ENCODE data around the gene RACK1.

Gene RACK1

DNA sequence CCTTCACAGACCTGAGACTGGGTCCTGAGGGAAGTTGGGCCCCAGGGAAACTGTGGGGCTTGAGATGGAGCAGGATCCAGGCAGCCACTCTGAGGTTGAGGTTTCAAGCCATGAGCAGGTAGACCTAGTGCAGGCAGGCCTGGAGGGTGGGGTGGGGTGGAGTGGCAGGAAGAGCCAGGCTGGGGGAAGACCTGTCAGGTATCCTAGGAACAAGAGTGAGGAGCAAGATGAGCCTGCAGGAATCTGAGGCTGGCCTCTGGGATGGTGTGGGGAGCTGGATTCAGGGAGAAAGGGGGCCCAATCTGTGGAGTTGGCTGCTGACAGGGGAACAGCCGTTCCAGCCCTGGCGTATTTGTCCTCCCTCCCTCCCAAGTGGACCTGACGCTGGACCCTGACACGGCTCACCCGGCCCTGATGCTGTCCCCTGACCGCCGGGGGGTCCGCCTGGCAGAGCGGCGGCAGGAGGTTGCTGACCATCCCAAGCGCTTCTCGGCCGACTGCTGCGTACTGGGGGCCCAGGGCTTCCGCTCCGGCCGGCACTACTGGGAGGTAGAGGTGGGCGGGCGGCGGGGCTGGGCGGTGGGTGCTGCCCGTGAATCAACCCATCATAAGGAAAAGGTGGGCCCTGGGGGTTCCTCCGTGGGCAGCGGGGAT, 9.8 kb downstream of the RACK1 start:
- DNase-seq (ENCODE audit: low read depth): no peak

DNA sequence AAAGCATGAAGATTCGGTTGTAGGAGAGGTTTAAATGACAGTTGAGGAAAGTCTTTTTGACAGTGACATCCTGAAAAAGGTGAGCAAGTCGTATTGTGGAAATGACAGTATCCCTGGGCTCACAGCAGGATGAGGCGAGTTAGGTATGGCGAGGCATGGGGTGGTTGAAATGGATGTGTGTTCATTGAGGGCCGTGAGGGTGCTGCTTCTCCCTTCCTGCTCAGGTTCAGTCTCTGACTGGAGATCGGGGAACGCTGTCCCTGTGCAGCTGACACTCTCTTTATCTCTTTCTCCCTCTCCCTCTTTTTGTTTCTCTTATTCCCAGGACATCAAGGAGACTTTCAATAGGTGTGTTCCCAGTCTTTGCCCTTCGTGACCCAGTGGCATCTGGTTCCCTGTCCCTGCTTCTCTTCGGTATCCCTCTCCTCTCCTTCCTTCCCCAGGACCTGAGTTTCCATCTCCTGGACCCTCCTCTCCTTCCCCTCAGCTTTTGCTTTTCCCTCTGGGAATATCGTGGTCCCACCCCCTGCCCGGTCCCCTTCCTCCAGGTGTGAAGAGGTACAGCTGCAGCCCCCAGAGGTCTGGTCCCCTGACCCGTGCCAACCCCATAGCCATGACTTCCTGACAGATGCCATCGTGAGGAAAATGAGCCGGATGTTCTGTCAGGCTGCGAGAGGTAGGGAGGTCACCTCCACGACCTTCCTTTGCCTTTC, 10.5 kb downstream of the RACK1 start:
- no peak for DNase-seq (ENCODE audit: low read depth)

DNA sequence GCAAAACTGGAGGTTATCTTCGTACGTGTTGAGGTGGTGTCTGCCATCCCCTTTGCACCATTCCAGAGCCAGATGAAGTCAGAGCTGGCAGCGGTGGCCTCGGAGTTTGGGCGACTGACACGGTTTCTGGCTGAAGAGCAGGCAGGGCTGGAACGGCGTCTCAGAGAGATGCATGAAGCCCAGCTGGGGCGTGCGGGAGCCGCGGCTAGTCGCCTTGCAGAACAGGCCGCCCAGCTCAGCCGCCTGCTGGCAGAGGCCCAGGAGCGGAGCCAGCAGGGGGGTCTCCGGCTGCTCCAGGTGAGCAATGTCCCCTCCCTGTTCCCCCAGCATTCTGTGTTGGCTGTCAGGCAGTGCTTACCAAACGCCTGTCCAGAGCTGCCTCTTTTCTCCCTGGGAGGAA, 11.1 kb downstream of the RACK1 start:
- DNase-seq (ENCODE audit: low read depth): no peak

DNA sequence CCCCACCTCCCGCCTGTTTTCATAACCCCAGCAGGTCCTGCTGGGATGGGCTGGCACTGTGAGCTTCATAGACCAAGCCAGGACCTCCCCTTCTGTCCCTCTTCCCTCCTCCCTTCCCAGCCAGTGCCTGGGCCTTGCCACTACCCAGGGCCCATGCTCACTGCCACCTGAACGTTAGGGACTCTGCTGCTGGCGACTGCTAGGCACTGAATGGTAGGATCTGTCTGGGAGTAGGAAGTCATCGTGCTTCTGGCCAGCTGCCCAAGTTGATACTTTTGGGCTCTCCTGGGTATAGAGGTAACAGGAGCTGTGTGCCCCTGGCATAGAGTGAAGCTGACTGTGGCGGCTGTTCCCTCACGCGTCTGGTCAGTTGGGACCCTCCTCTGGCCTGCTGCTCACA, 12.3 kb downstream of the RACK1 start:
- no peak for DNase-seq (ENCODE audit: low read depth)

DNA sequence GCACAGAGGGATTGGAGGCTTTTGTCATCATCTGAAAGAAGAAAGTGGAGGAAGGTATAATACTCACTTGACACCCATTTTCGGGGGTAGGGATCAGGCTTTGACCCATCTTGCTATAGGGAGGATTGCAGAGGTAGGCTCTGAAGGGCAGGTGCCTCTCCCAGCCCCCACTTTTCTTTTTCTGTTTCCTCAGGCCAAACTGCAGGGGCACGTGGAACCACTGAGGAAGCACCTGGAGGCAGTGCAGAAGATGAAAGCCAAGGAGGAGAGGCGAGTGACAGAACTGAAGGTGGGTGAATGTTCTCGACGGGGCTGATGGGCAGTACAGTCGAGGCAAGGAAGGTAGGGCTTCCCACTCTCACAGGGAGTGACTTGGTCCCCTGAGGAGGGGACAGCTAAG, 13.2 kb downstream of the RACK1 start:
- DNase-seq (ENCODE audit: low read depth): no peak

DNA sequence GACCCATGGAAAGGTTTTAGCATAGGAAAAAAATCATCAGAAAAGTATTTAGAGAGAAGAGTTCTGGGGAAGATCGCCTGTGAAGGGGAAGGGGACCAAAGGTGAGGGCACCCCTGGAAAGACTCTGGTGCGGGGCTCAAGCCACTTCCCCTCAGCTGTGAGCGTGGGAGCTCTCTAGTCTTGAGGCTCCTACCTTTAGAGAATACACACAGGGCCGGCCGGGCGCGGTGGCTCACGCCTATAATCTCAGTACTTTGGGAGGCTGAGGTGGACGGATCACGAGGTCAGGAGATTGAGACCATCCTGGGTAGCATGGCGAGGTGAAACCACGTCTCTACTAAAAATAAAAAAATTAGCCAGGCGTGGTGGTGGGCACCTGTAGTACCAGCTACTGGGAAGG, 13.7 kb downstream of the RACK1 start:
- DNase-seq (ENCODE audit: low read depth): no peak

DNA sequence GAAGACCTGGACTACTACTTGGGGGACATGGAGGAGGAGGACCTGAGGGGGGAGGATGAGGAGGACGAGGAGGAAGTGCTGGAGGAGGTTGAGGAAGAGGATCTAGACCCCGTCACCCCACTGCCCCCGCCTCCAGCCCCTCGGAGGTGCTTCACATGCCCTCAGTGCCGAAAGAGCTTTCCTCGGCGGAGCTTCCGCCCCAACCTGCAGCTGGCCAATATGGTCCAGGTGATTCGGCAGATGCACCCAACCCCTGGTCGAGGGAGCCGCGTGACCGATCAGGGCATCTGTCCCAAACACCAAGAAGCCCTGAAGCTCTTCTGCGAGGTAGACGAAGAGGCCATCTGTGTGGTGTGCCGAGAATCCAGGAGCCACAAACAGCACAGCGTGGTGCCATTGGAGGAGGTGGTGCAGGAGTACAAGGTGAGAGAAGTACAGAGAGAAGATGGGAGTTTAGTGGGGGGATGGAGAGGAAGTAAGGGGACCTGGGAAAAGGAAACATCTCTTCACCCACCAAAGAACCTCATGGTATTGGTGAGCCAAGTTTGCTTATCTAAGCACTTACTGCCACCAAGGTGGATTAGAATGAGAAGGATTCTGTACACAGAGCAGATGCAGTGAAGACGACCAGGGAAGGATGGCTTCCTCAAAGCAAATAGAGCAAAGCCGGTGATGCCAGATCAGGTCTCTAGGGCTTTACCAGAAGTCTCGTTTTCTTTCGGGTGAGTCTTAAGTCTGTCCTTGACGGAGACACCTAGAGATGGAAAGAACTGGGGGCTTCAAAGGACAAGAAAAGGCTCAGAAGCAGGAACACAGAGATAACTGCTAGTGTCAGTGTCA, 19.1 kb downstream of the RACK1 start:
- no peak for DNase-seq (ENCODE audit: low read depth)

DNA sequence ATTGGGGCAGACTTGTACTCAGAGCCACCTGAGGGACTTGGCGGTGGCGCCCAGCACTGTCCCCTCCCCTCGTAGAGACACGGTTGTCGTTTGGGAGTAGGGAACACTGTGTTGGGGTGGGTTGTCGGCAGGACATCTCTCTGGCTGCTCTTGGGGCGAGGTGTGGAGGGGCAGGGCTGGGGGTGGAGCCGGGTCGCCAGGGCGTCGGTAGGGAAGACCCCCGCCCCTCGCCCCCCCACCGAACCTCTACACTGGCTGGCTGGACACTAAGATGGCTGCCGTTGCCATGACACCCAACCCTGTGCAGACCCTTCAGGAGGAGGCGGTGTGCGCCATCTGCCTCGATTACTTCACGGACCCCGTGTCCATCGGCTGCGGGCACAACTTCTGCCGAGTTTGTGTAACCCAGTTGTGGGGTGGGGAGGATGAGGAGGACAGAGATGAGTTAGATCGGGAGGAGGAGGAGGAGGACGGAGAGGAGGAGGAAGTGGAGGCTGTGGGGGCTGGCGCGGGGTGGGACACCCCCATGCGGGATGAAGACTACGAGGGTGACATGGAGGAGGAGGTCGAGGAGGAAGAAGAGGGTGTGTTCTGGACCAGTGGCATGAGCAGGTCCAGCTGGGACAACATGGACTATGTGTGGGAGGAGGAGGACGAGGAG, 19.8 kb downstream of the RACK1 start:
- no peak for DNase-seq (ENCODE audit: low read depth)

DNA sequence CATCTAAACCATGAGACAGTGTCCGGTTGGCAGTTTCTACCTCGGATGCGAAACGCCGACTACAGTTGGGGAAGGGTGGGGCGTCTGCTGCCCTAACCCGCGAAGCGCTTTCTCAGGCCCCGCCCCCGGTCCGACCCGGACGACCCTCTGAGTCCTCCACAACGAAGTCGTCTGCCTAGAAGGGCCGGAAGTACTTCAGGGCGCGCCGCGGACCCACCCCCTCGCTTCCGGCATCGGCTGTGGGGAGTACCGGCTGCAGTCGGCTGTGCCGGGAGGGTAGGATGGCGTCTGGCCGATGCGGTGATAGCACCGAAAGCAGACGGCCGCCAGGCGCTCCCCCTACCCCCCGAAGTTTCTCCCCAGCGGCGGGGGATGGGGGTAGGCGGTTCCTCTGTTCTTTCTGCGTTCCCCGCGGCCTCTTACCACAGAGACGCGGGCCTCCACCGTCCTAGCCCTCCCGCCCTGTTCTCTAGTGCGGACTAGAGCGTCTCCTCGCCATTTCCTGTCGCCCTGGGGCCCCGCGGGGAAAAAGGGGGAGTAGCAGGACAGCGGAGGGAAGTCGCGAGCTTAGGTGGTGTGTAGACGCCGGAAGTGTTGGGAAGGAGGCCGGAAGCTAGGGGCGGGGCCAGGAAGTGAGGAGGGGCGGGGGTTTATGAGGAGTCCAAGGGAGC, 20.5 kb downstream of the RACK1 start, which contains the start of gene TRIM41:
Gene TRIM41 (plus strand): TSS at position 224 of the 671 bp plus-strand sequence. CDS start 719 bp downstream, outside the sequence.
- DNase-seq (ENCODE audit: low read depth): peak; percentile 91

DNA sequence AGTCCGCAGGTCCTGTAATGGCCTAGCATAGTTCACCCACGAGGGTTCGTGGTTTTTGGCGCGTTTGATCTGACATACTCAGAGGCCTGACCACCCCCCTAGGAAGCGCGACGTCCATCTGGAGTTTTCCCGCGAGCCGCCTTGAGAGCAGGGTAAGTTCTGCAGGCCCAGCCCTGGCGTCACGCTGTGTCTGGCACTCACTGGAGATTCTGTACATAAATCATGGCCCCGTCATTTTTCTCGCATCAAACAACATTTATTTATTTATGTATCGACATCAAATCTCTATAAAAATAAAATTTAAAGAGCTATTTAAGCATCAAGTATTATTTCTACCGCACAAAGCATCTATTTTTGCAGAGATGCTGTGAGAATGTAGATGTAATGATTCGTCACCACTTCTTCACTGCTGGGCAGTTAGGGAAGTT, 21.1 kb downstream of the RACK1 start:
- DNase-seq (ENCODE audit: low read depth): no peak

DNA sequence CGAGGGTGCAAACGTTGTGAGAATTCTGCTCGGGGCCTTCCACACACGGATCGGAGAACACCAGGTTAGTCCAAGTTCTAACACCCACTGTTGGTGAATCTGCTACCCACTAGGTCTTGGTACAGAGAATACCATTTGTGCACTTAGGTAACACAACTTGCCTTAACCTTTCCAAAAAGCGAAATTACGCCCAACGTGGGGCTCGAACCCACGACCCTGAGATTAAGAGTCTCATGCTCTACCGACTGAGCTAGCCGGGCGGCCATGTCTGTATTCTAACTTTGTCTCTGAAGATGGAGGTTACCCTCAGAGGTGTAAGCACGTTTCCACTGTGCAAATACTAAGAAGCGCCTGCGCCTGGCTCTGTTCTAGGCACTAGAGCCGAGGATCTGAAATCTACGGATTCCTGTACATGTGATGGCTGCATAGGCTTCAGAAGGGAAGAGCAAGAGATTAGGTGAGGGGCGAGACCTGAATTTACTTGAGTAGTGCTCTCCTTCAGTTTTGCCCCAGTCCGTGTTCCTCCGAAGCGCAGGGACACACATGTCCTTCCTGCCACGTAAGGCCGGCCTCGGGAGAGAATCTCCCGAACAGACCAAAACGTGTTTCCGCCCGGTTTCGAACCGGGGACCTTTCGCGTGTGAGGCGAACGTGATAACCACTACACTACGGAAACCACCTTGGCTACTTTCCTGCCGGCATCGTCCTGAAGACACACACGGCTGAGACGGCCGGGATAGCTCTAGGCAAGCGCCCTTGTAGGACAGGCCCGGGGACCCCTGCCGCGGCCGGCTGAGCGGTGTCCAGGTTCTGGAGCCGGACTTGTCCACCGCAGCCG, 21.7 kb downstream of the RACK1 start:
- DNase-seq (ENCODE audit: low read depth): peak; percentile 100

DNA sequence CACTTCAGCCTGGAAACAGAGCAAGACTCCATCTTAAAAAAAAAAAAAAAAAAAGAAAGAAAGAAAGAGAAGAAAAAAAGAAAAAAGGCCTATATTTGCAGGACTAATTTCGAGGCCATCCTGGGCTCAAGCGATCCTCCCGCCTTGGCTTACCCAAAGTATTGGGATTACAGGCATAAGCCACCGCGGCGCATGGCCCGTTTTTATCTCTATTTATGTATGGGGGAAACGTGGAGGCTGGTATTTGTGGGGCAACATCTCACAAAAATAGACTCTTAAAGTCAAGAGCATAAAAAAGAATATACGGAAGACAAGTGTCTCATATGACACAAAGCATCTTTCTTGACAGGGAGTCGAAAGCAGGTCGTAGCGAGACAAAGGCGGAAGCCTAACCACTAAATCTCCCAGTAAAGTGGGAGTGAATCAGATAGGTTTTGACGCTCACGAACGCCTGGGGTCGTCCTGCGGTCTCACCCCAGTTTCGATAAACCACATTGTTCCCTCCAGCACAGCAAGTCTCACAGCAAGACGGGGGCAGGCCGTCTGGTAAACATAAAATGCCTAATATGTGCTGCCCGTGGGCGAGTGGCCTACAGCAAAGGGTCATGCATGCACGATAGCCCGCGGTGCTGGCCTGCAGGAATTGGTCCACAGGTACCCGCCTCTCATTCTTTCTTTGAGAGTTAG, 22.5 kb downstream of the RACK1 start:
- DNase-seq (ENCODE audit: low read depth): no peak

DNA sequence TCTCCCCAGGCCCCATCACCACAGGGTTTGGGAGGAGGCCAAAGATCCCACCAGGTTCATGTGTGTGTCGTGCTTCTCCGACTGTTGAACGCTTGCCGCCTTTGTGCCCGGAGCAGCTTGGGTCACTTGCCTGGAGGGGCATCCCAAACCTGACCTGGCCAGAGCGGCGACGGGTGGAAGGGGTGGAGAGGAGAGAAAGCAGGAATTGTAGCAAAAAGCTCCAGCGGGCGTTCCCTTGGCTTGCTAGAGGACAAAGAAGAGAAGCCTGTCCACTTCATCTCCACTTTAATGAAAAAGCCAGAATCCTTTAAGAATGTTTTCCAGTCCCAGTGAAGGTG, 23.6 kb downstream of the RACK1 start:
- DNase-seq (ENCODE audit: low read depth): no peak

DNA sequence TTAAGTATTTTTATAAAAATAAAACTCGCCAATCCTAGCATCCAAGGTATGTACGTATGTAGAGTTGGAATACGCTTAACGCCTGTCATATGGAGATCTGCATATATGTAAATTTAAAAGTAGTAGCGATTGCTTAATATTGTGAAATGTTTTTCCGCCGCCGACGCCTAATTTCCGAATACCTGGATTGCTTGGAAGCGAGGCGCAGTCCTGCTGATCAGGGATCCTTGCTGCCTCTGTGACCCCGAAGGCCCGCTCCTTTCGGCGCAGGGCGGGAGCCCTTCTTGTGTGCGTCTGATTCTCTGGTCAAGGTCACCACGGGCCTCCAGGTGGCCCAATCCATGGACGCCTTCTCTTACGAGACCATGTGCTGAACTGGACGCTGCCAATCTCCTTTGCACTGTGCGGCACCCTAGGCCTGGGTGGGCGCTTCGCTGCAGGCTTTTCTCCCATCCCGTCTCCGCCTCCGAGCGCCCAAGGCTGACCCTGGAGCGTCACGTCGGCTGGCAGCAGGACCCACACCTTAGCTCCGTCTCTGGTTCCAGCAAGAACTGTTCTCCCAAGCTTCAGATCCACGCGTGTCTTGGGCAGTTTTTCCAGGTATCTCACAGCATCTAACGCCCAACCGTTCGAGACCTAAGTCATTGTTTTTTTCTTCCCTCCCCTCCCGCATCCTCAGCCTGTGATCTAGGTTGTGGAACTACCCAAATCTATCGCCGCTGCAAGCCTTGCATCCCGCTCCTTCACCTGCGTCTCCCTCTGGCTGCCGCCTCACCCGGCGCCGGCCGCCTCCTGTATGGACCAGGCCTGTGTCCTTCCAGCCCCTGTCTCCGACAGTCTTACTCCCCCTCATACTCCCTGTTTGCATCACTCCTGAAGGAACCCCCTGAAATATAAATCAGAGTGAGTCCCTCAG, 24.2 kb downstream of the RACK1 start:
- DNase-seq (ENCODE audit: low read depth): no peak

DNA sequence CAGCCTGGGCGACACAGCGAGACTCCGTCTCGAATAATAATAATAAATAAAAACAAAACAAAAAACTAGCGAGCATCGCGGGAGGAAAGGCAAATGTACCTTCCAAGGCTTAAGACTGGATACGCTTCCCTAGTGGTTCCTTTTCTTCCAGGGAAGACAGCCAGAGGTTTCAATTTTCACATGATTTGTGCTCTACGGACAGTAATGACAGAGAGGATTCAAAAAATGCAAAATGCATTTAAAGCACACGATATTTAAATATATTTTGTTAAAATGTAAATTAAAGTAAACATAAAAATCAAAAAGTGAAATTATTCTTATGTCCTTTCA, 24.9 kb downstream of the RACK1 start:
- no peak for DNase-seq (ENCODE audit: low read depth)

DNA sequence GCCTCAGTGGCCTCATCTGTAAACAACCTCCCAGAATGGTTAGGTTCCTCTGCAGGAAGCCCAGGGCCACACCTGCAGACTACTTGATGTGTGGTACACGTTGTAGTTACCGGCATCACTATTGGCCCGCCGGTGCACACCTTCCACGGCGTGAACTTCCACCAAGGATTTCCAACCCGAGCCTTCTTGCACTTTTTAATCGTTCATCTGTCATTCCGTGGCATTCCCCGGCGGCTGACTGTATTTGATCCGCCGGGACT, 26.0 kb downstream of the RACK1 start:
- no peak for DNase-seq (ENCODE audit: low read depth)

DNA sequence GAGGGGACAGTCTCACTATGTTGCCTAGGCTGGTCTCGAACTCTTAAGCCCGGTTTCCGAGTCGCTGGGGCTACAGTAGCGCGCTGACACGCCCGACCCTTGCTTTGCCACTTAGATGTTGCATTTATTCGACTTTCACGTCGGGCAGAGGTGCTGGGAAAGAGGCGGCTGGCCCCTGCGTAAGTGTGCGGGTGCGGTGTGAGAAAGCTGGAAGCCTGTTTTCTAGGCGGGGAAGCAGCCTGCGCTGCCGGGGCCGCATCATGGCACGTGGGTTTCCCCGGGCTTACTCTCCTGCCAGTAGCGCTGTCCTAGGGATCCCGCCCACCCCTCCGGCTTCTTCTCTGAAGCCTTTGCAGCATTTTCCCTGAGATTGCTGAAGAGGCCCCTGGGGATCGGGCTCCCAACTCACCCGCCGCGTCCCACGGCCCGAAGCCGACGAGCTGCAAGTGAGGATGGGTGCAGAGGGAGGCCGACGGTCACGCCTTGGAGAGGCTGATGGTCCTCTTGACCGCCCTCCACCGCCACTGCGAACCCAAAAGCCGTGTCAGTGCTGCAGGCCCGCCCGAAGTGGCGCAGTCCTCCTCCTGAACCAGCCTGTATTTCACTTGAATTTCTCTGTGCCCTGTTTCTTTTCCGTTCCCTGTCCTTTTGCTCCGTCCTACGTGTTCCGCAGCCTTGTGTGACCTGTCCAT, 26.4 kb downstream of the RACK1 start:
- DNase-seq (ENCODE audit: low read depth): no peak

DNA sequence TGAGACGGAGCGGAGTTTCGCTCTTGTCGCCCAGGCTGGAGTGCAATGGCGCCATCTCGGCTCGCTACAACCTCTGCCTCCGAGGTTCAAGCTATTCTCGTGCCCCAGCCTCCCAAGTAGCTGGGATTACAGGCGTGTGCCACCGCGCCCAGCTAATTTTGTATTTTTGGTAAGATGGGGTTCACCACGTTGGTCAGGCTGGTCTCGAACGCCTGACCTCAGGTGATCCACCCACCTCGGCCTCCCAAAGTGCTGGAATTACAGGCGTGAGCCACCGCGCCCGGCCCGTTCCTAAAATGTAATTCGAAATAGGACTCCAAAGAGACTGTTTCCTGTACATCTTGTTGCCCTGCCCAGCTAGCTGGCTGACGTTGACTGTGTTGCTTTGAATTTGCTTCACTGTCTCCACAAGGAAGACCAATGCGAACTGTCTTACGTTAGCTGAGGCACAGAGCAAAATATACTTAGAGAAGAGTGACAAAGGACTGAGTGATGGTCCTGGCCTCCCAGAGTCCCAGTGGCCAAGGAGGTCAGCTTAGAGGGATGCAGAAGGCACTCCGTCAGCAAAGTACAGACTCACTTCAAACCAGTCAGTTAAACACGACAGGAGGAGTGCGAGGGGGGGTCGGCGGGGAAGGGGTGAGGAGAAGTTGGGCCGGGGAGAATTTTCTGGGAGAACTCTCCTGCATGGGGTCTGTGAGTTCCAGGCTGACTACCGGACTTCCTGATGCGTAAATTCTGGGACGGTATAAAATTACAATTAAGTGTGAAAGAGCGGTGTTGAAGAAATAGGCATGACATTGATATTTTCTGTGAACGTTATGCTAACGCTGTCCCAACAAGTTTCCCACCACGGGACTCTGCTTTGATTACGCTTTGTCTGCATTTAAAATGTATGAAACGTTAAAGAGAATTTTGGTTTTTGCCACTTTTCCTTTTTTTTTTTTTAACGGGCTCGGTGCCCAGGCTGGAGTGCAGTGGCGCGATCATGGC, 27.4 kb downstream of the RACK1 start:
- no peak for DNase-seq (ENCODE audit: low read depth)
